ENCODE measurements around the gene PLEKHG3.

PLEKHG3 gene

DNA sequence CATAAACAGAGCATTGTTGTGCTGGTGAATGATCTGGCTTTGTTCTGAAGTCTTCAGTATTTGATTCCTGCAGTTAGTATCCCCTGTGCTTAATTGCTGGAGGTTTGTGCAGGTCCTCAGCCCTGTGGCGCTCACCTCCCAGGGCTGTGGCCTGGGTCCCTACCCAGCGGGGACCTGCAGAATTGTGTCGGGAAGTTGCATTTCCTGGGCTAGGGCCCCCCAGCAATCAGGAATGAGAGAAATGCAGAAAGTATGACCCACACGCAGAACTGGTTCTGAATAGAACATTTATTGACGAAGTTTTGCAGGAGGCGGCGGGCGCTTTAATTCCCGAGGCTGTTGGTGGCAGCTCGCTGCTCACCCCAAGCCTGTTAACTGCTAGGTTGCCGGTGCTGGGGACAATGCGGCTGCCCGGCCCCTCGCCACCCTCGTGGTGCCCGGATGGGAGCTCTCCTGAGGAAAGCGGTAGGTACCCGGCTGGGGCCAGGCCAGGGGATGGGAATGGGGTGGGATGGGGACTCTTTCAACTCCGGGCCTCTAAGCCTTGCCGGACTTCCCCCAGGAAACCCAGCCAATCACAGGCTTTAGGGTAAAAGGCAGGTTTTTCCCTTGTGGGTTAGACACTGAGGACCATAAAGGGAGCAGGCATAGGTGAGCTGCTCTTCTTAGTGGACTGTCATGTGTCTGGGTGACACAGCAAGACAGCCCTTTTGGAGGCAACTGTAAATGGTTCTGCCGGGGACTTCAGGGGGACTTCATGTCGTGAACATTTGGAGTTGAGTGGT lies 11.6 kb downstream of the PLEKHG3 start:
- H3K27me3 ChIP-seq (replicated peaks; ENCODE audit: control insufficient read depth, insufficient read depth, low read length) = no peaks in the 10 kb centered on the region
- TF ChIP-seq, protein P1, sequence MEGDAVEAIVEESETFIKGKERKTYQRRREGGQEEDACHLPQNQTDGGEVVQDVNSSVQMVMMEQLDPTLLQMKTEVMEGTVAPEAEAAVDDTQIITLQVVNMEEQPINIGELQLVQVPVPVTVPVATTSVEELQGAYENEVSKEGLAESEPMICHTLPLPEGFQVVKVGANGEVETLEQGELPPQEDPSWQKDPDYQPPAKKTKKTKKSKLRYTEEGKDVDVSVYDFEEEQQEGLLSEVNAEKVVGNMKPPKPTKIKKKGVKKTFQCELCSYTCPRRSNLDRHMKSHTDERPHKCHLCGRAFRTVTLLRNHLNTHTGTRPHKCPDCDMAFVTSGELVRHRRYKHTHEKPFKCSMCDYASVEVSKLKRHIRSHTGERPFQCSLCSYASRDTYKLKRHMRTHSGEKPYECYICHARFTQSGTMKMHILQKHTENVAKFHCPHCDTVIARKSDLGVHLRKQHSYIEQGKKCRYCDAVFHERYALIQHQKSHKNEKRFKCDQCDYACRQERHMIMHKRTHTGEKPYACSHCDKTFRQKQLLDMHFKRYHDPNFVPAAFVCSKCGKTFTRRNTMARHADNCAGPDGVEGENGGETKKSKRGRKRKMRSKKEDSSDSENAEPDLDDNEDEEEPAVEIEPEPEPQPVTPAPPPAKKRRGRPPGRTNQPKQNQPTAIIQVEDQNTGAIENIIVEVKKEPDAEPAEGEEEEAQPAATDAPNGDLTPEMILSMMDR (IDR thresholded peaks at IDR 0.05; ENCODE audit: insufficient read depth, low read length, poor library complexity, severe bottlenecking) = no peak
- no peak overlapping the region for H3K4me3 ChIP-seq (replicated peaks; ENCODE audit: low read depth, low read length)
- no peaks in the 10 kb centered on the region for H3K36me3 ChIP-seq (ENCODE audit: control insufficient read depth, insufficient read depth, low read length)
- no peak for DNase-seq (ENCODE audit: extremely low read depth, insufficient read length)

GRCh38 chr14:64717870-64718269 lies 13.6 kb downstream of the PLEKHG3 start:
- Histone ChIP-seq H3K36me3 (ENCODE audit: control insufficient read depth, insufficient read depth, low read length) (no peaks in the 10 kb centered on the region), H3K4me3 (replicated peaks; ENCODE audit: low read depth, low read length) (no peak overlapping the region), H3K27me3 (replicated peaks; ENCODE audit: control insufficient read depth, insufficient read depth, low read length) (no peaks in the 10 kb centered on the region; the same call in 1 of the 2 replicates)
- DNase-seq (ENCODE audit: extremely low read depth, insufficient read length) = no peak
- TF ChIP-seq, protein P1 (IDR thresholded peaks at IDR 0.05; ENCODE audit: insufficient read depth, low read length, poor library complexity, severe bottlenecking) = no peak

- DNase-seq (ENCODE audit: extremely low read depth, insufficient read length) = no peak
- H3K4me3 ChIP-seq (replicated peaks; ENCODE audit: low read depth, low read length) = no peak overlapping the region
- no peaks in the 10 kb centered on the region for H3K36me3 ChIP-seq (ENCODE audit: control insufficient read depth, insufficient read depth, low read length)
- TF ChIP-seq, protein P1 (IDR thresholded peaks at IDR 0.05; ENCODE audit: insufficient read depth, low read length, poor library complexity, severe bottlenecking) = no peak
- H3K27me3 ChIP-seq (replicated peaks; ENCODE audit: control insufficient read depth, insufficient read depth, low read length) = no peaks in the 10 kb centered on the region; the same call in 1 of the 2 replicates
Observed at GRCh38 chr14:64718762-64719161, 14.5 kb downstream of the PLEKHG3 start.

DNA sequence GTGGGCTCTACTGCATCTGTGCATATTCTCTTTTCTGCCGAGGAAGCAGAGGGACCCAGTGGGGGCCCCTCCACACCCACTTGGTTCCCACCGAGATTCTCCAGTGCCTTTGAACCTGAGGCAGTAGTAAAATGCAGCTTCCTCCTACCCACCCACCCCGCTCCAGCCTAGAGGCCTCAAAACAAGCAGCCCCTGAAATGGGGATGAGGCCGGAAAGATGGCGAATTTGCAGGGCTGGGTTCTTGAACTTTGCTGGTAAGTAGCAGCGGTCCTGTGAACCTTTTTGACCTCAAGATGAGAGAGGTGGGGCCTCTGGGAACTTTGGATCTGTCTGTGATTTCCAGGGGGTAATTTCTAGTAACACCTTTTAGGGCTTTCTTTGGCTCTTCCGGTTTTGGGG lies 15.4 kb downstream of the PLEKHG3 start:
- no peaks in the 10 kb centered on the region; the same call in 1 of the 2 replicates for H3K27me3 ChIP-seq (replicated peaks; ENCODE audit: control insufficient read depth, insufficient read depth, low read length)
- no peaks in the 10 kb centered on the region for H3K36me3 ChIP-seq (ENCODE audit: control insufficient read depth, insufficient read depth, low read length)
- no peak for DNase-seq (ENCODE audit: extremely low read depth, insufficient read length)
- TF ChIP-seq, protein P1 (IDR thresholded peaks at IDR 0.05; ENCODE audit: insufficient read depth, low read length, poor library complexity, severe bottlenecking) = no peak
- H3K4me3 ChIP-seq (replicated peaks; ENCODE audit: low read depth, low read length) = no peak overlapping the region

- no peaks in the 10 kb centered on the region; the same call in 1 of the 2 replicates for H3K27me3 ChIP-seq (replicated peaks; ENCODE audit: control insufficient read depth, insufficient read depth, low read length)
- no peak for DNase-seq (ENCODE audit: extremely low read depth, insufficient read length)
- H3K4me3 ChIP-seq (replicated peaks; ENCODE audit: low read depth, low read length) = no peak overlapping the region
- TF ChIP-seq, protein P1 (IDR thresholded peaks at IDR 0.05; ENCODE audit: insufficient read depth, low read length, poor library complexity, severe bottlenecking) = no peak
- no peaks in the 10 kb centered on the region for H3K36me3 ChIP-seq (ENCODE audit: control insufficient read depth, insufficient read depth, low read length)
Observed at GRCh38 chr14:64720131-64720576, 15.9 kb downstream of the PLEKHG3 start.

Measured in GM06990 (cell line).